ENCODE data around the gene CYB561D1.

GRCh38 chr1:109546311-109547109, 52.6 kb downstream of the CYB561D1 start:
- TF ChIP-seq, protein P1, sequence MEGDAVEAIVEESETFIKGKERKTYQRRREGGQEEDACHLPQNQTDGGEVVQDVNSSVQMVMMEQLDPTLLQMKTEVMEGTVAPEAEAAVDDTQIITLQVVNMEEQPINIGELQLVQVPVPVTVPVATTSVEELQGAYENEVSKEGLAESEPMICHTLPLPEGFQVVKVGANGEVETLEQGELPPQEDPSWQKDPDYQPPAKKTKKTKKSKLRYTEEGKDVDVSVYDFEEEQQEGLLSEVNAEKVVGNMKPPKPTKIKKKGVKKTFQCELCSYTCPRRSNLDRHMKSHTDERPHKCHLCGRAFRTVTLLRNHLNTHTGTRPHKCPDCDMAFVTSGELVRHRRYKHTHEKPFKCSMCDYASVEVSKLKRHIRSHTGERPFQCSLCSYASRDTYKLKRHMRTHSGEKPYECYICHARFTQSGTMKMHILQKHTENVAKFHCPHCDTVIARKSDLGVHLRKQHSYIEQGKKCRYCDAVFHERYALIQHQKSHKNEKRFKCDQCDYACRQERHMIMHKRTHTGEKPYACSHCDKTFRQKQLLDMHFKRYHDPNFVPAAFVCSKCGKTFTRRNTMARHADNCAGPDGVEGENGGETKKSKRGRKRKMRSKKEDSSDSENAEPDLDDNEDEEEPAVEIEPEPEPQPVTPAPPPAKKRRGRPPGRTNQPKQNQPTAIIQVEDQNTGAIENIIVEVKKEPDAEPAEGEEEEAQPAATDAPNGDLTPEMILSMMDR (IDR thresholded peaks at IDR 0.05; ENCODE audit: low read length), result peak; percentile 64
- no peak for TF ChIP-seq EZH2 (optimal IDR thresholded peaks at IDR 0.05; ENCODE audit: low read depth, low read length)
